PFSK-1 (cell line): ENCODE measurements around the gene ZFAND6.

Experiments
- FOXP2 ChIP-seq: optimal IDR thresholded peaks from 2 replicates; pipeline ENCODE3; 2011; ENCODE audit warnings: borderline replicate concordance, control low read depth, inconsistent platforms; ENCODE audit not compliant: insufficient read depth; ENCODE audit errors: extremely low read length, extremely low read depth
- POLR2AphosphoS5 ChIP-seq: IDR thresholded peaks from 2 replicates; pipeline ENCODE4 v1.6.1; 2012; ENCODE audit warnings: low read depth, mild to moderate bottlenecking, control low read depth, low read length, moderate library complexity
- REST ChIP-seq, 2 experiments: IDR thresholded peaks; 2 replicates each; pipeline versions ENCODE4 v1.6.1 to v1.8.0; 2011 to 2012; ENCODE audit warnings: low read depth in 2 of 2, low read length in 2 of 2, control low read depth in 1 of 2, inconsistent platforms in 1 of 2, mild to moderate bottlenecking in 1 of 2, moderate library complexity in 1 of 2; ENCODE audit not compliant: insufficient read depth in 1 of 2
- SIN3A ChIP-seq: IDR thresholded peaks from 2 replicates; pipeline ENCODE4 v1.6.1; 2012; ENCODE audit warnings: mild to moderate bottlenecking, low read length, moderate library complexity, borderline replicate concordance; ENCODE audit not compliant: insufficient read depth
- TAF1 ChIP-seq: IDR thresholded peaks from 2 replicates; pipeline ENCODE4 v1.6.1; 2012; ENCODE audit warnings: low read length, control low read depth, borderline replicate concordance; ENCODE audit not compliant: insufficient read depth

- TF ChIP-seq POLR2AphosphoS5: no peak
- no peak for TF ChIP-seq TAF1
- TF ChIP-seq REST (IDR thresholded peaks at IDR 0.05; ENCODE audit: insufficient read depth in 1 of 2, low read depth in 2 of 2, low read length in 2 of 2): no peak
- TF ChIP-seq SIN3A: no peak
- TF ChIP-seq FOXP2: no peak
These were observed 33.2 kb upstream of the ZFAND6 start for GRCh38 chr15:80026310-80026709.
